HEK293T (cell line): ENCODE measurements around the gene HSD17B8.

Experiments
- CTCF ChIA-PET: fragments of 350-600 bp; formaldehyde crosslinking; extraction: SDS; loops from one replicate; lab custom pipeline; 2021; ENCODE audit warnings: antibody characterized with exemption, inconsistent platforms; lab: Yijun Ruan, JAX
- POLR2A ChIA-PET: fragments of 350-600 bp; formaldehyde crosslinking; extraction: SDS; loops from one replicate; lab custom pipeline; 2020; ENCODE audit warnings: antibody characterized with exemption, inconsistent platforms; lab: Yijun Ruan, JAX
- DNase-seq: peaks from one replicate; pipeline ENCODE4 v3.0.0; 2012; ENCODE audit warnings: mixed read lengths; ENCODE audit errors: extremely low spot score
- ARNT ChIP-seq: fragments of 450-650 bp; IDR thresholded peaks from 2 replicates; pipeline ENCODE4 v1.6.1; 2017; ENCODE audit warnings: mild to moderate bottlenecking
- BHLHE40 ChIP-seq: fragments of 450-650 bp; IDR thresholded peaks from 2 replicates; pipeline ENCODE4 v1.6.1; 2016; ENCODE audit warnings: mild to moderate bottlenecking, moderate library complexity, borderline replicate concordance
- CTBP1 ChIP-seq: fragments of 450-650 bp; IDR thresholded peaks from 2 replicates; pipeline ENCODE4 v1.6.1; 2016; ENCODE audit warnings: borderline replicate concordance
- ELF4 ChIP-seq: fragments of 450-650 bp; IDR thresholded peaks from 2 replicates; pipeline ENCODE4 v1.6.1; 2017; ENCODE audit warnings: antibody characterized with exemption
- FOXA1 ChIP-seq: fragments of 450-650 bp; IDR thresholded peaks from 2 replicates; pipeline ENCODE4 v1.6.1; 2016; ENCODE audit warnings: mild to moderate bottlenecking
- FOXK2 ChIP-seq: fragments of 450-650 bp; IDR thresholded peaks from 2 replicates; pipeline ENCODE4 v1.6.1; 2016; ENCODE audit warnings: mild to moderate bottlenecking
- FOXM1 ChIP-seq: fragments of 450-650 bp; IDR thresholded peaks from 2 replicates; pipeline ENCODE4 v1.6.1; 2017; ENCODE audit warnings: mild to moderate bottlenecking, borderline replicate concordance
- HDGF ChIP-seq: fragments of 450-650 bp; IDR thresholded peaks from 2 replicates; pipeline ENCODE4 v1.6.1; 2017; ENCODE audit warnings: antibody characterized with exemption, borderline replicate concordance
- L3MBTL2 ChIP-seq: fragments of 450-650 bp; conservative IDR thresholded peaks from 2 replicates; pipeline ENCODE4 v1.6.1; 2016; ENCODE audit warnings: mild to moderate bottlenecking
- LEF1 ChIP-seq: fragments of 450-650 bp; IDR thresholded peaks from 2 replicates; pipeline ENCODE4 v1.6.1; 2017; ENCODE audit warnings: mild to moderate bottlenecking, borderline replicate concordance
- NFRKB ChIP-seq: fragments of 450-650 bp; IDR thresholded peaks from 2 replicates; pipeline ENCODE4 v1.6.1; 2016; ENCODE audit warnings: mild to moderate bottlenecking, moderate library complexity
- PKNOX1 ChIP-seq: fragments of 450-650 bp; IDR thresholded peaks from 2 replicates; pipeline ENCODE4 v1.6.1; 2016
- SP1 ChIP-seq: fragments of 450-650 bp; IDR thresholded peaks from 2 replicates; pipeline ENCODE4 v1.6.1; 2017
- SUZ12 ChIP-seq: fragments of 450-650 bp; IDR thresholded peaks from 2 replicates; pipeline ENCODE4 v1.6.1; 2016; ENCODE audit warnings: mild to moderate bottlenecking
- TARDBP ChIP-seq: fragments of 450-650 bp; IDR thresholded peaks from 2 replicates; pipeline ENCODE4 v1.6.1; 2016
- ZNF384 ChIP-seq: fragments of 450-650 bp; IDR thresholded peaks from 2 replicates; pipeline ENCODE4 v1.6.1; 2016

The HSD17B8 gene

GRCh38 chr6:33249732-33250630 is 45.5 kb downstream of the HSD17B8 start:
- POLR2A ChIA-PET = interaction anchor here (0.8 to 7.2 kb wide), 21 partner anchors 10 to 278 kb away, joined by 3 to 64 read pairs (median 6); partner anchors contain the start of genes B3GALT4, HSD17B8, RGL2 and RING1
- TF ChIP-seq FOXA1 (no peak), LEF1 (no peak), FOXK2 (no peak), SUZ12 (no peak), NFRKB (no peak), PKNOX1 (no peak), CTBP1 (no peak), HDGF (no peak; the same call in 1 of the 2 replicates), FOXM1 (no peak), L3MBTL2 (no peak)
- CTCF ChIA-PET = interaction anchor here (1.5 to 2.7 kb wide), 2 partner anchors 27 to 125 kb away, joined by 3 to 19 read pairs; partner anchors contain the start of gene B3GALT4
- no peak for DNase-seq

- ChIA-PET POLR2A (interaction anchor here (1.0 to 7.2 kb wide), 8 partner anchors 13 to 279 kb away, joined by 3 to 64 read pairs (median 22); partner anchors contain the start of genes B3GALT4, HSD17B8, RGL2 and RING1), CTCF (interaction anchor here (1.5 kb wide), 1 partner anchor 26 kb away, joined by 3 read pairs; the partner anchor contains the start of gene B3GALT4)
- no peak for DNase-seq
- no peak for TF ChIP-seq NFRKB
- no peak for TF ChIP-seq TARDBP
- TF ChIP-seq FOXA1 = no peak
- no peak for TF ChIP-seq PKNOX1
Measured at GRCh38 chr6:33250731-33251130, 46.3 kb downstream of the HSD17B8 start.

- TF ChIP-seq SUZ12 (no peak), FOXA1 (no peak), HDGF (no peak), ARNT (no peak), LEF1 (no peak), PKNOX1 (no peak), FOXM1 (no peak), NFRKB (no peak), ELF4 (no peak), L3MBTL2 (no peak), SP1 (no peak), BHLHE40 (no peak), TARDBP (no peak), ZNF384 (no peak), FOXK2 (no peak), CTBP1 (no peak)
- DNase-seq = no peak
- CTCF ChIA-PET = interaction anchor here (0.6 kb wide), 1 partner anchor 124 kb away, joined by 4 read pairs; no protein-coding TSS in a partner anchor
- POLR2A ChIA-PET = interaction anchor here (3.9 to 7.2 kb wide), 4 partner anchors 19 to 280 kb away, joined by 25 to 64 read pairs (median 40); partner anchors contain the start of genes HSD17B8, RING1, RPS18 and VPS52
Measured at GRCh38 chr6:33251395-33252012, 47.0 kb downstream of the HSD17B8 start.

- TF ChIP-seq HDGF (no peak), FOXK2 (no peak), LEF1 (no peak), ELF4 (no peak), ARNT (no peak), CTBP1 (no peak), PKNOX1 (no peak), NFRKB (no peak), ZNF384 (no peak), SP1 (no peak), TARDBP (no peak)
- no peak for DNase-seq
- ChIA-PET POLR2A (interaction anchor here (6.9 kb wide), 1 partner anchor 18 kb away, joined by 54 read pairs; the partner anchor contains the start of genes RPS18 and VPS52), CTCF (no interaction called here)
Measured at GRCh38 chr6:33252759-33253158, 48.3 kb downstream of the HSD17B8 start.

- ChIA-PET CTCF (interaction anchor here (1.2 kb wide), 1 partner anchor 49 kb away, joined by 3 read pairs; no protein-coding TSS in a partner anchor), POLR2A (interaction anchor here (1.6 kb wide), 1 partner anchor 17 kb away, joined by 8 read pairs; the partner anchor contains the start of genes RPS18 and VPS52)
- no peak for TF ChIP-seq ELF4
- no peak for TF ChIP-seq SP1
- no peak for TF ChIP-seq HDGF
- TF ChIP-seq L3MBTL2 = no peak
- TF ChIP-seq TARDBP = no peak
- TF ChIP-seq ZNF384 = no peak
- no peak for TF ChIP-seq BHLHE40
- no peak for TF ChIP-seq FOXA1
- no peak for TF ChIP-seq ARNT
- no peak for TF ChIP-seq LEF1
- TF ChIP-seq CTBP1 = no peak
- DNase-seq = no peak
Measured at GRCh38 chr6:33254591-33254990, 50.1 kb downstream of the HSD17B8 start.
